ENCODE measurements around the gene FNIP2.

FNIP2 gene

DNA sequence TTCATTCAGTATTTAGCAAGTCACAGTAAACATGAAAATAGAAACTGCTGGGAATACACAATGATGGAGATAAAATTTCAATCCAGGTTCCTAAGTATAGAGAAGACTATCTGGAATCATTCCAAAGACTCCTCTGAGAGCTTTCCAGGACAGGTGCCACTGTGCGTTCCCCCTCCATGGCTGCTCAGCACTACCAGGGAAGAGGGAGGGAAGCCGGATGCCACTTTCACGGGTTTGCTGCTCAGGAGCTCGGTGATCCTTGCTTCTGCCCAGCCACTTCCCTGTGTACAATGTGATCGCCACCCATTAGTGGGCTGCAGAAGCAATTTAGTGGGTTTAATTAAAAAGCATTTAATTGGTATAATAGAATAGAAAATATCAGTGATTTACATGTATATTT lies 94.5 kb downstream of the FNIP2 start:
- Histone ChIP-seq H3K9me3 (ENCODE audit: control insufficient read depth, low read length) (no peaks in the 10 kb centered on the region), H3K27ac (ENCODE audit: insufficient read depth, low read depth, low read length, poor library complexity, severe bottlenecking) (no peak overlapping the region), H3K4me3 (ENCODE audit: insufficient read depth, low read depth, low read length) (no peak overlapping the region), H3K27me3 (ENCODE audit: control insufficient read depth, insufficient read depth, low read length, poor library complexity, severe bottlenecking) (no peaks in the 10 kb centered on the region), H3K4me1 (ENCODE audit: control insufficient read depth, insufficient read depth, low read length) (no peaks in the 10 kb centered on the region), H3K36me3 (ENCODE audit: control insufficient read depth, insufficient read depth, low read length) (peaks cover 3% of the 10 kb centered on the region)
- 94 to 96% methylated on average over 5 of the region's 5 CpGs for WGBS, 2 experiments

DNA sequence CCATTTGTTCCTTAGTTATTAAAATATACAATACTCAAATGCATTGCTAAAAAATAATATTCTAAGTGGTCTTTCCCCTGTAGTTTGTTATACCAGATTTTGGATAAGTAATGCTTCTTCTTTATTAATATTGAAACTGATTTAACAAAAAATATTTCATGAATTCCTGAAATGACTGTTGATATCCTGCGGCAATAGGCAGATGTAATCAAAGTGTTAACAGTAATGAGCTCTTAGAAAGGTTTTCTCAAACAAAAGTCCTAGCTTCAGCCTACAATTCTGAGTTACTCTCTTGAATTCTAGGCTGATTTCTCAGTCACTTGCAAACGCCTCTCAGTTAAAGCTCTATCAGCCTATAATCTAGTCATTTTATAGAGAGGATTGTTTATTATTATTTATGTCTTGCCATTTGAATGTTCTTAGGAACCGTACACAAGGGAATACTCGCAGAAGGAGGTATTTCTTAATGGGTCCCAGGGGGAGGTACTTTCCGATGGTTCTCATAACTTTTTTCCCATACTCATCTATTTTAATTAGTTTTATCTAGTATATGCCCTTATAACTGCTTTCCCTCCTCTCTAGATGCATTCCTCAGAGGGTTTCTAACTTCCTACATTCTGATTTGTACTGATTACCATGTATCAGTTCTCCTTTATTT lies 96.8 kb downstream of the FNIP2 start:
- H3K36me3 ChIP-seq (ENCODE audit: control insufficient read depth, insufficient read depth, low read length) = peaks cover 3% of the 10 kb centered on the region

GRCh38 chr4:158869001-158869400 lies 100.2 kb downstream of the FNIP2 start:
- H3K36me3 ChIP-seq (ENCODE audit: control insufficient read depth, insufficient read depth, low read length) = no peaks in the 10 kb centered on the region
- no peak overlapping the region for H3K27ac ChIP-seq (ENCODE audit: insufficient read depth, low read depth, low read length, poor library complexity, severe bottlenecking)
- WGBS, 2 experiments = 93 to 95% methylated on average over 15 of the region's 15 CpGs
- H3K4me1 ChIP-seq (ENCODE audit: control insufficient read depth, insufficient read depth, low read length) = peaks cover 19% of the 10 kb centered on the region
- no peak overlapping the region for H3K4me3 ChIP-seq (ENCODE audit: insufficient read depth, low read depth, low read length)
- H3K9me3 ChIP-seq (ENCODE audit: control insufficient read depth, low read length) = no peaks in the 10 kb centered on the region
- no peaks in the 10 kb centered on the region for H3K27me3 ChIP-seq (ENCODE audit: control insufficient read depth, insufficient read depth, low read length, poor library complexity, severe bottlenecking)

More for the DNA sequence above, 96.8 kb downstream of the FNIP2 start:
- peaks cover 13% of the 10 kb centered on the region for H3K4me1 ChIP-seq (ENCODE audit: control insufficient read depth, insufficient read depth, low read length)
- no peak overlapping the region for H3K27ac ChIP-seq (ENCODE audit: insufficient read depth, low read depth, low read length, poor library complexity, severe bottlenecking)
- H3K27me3 ChIP-seq (ENCODE audit: control insufficient read depth, insufficient read depth, low read length, poor library complexity, severe bottlenecking) = no peaks in the 10 kb centered on the region
- no peaks in the 10 kb centered on the region for H3K9me3 ChIP-seq (ENCODE audit: control insufficient read depth, low read length)
- 98 to 100% methylated on average over 1 to 4 of the region's 5 CpGs for WGBS, 2 experiments
- H3K4me3 ChIP-seq (ENCODE audit: insufficient read depth, low read depth, low read length) = no peak overlapping the region

DNA sequence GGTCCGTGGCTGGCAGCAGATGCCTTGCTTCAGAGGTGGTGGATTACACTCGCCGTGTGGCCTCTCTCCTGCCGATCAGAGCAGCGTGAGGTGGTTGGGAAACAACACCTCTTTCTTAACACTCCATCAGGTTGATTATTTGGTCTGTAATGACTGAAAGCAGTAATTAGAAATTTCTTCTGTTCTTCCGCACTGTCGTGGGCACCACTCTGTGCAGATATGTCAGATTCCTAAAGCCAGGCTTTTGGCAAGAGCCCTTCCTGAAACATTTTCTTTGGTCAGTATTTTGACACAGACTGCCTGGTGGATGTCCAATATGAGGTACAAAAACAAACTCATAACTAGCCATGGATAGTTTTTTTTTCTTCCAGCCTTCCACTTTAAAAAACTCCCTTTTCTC lies 100.9 kb downstream of the FNIP2 start:
- Histone ChIP-seq H3K27ac (ENCODE audit: insufficient read depth, low read depth, low read length, poor library complexity, severe bottlenecking) (no peak overlapping the region), H3K9me3 (ENCODE audit: control insufficient read depth, low read length) (no peaks in the 10 kb centered on the region), H3K4me3 (ENCODE audit: insufficient read depth, low read depth, low read length) (no peak overlapping the region), H3K4me1 (ENCODE audit: control insufficient read depth, insufficient read depth, low read length) (peaks cover 19% of the 10 kb centered on the region), H3K36me3 (ENCODE audit: control insufficient read depth, insufficient read depth, low read length) (no peaks in the 10 kb centered on the region), H3K27me3 (ENCODE audit: control insufficient read depth, insufficient read depth, low read length, poor library complexity, severe bottlenecking) (no peaks in the 10 kb centered on the region)
- WGBS, 2 experiments = 85 to 88% methylated on average over 7 of the region's 7 CpGs

GRCh38 chr4:158870282-158870625 lies 101.4 kb downstream of the FNIP2 start:
- WGBS, 2 experiments = 92 to 94% methylated on average over 4 of the region's 4 CpGs
- H3K9me3 ChIP-seq (ENCODE audit: control insufficient read depth, low read length) = no peaks in the 10 kb centered on the region
- no peaks in the 10 kb centered on the region for H3K27me3 ChIP-seq (ENCODE audit: control insufficient read depth, insufficient read depth, low read length, poor library complexity, severe bottlenecking)
- H3K27ac ChIP-seq (ENCODE audit: insufficient read depth, low read depth, low read length, poor library complexity, severe bottlenecking) = peak overlapping the region; percentile 26
- peaks cover 19% of the 10 kb centered on the region for H3K4me1 ChIP-seq (ENCODE audit: control insufficient read depth, insufficient read depth, low read length)
- no peak overlapping the region for H3K4me3 ChIP-seq (ENCODE audit: insufficient read depth, low read depth, low read length)
- no peaks in the 10 kb centered on the region for H3K36me3 ChIP-seq (ENCODE audit: control insufficient read depth, insufficient read depth, low read length)

GRCh38 chr4:158870626-158871334 lies 102.0 kb downstream of the FNIP2 start:
- Histone ChIP-seq H3K36me3 (ENCODE audit: control insufficient read depth, insufficient read depth, low read length) (no peaks in the 10 kb centered on the region), H3K27me3 (ENCODE audit: control insufficient read depth, insufficient read depth, low read length, poor library complexity, severe bottlenecking) (no peaks in the 10 kb centered on the region), H3K9me3 (ENCODE audit: control insufficient read depth, low read length) (no peaks in the 10 kb centered on the region), H3K4me3 (ENCODE audit: insufficient read depth, low read depth, low read length) (no peak overlapping the region), H3K27ac (ENCODE audit: insufficient read depth, low read depth, low read length, poor library complexity, severe bottlenecking) (no peak overlapping the region), H3K4me1 (ENCODE audit: control insufficient read depth, insufficient read depth, low read length) (peaks cover 19% of the 10 kb centered on the region)
- 58 to 62% methylated on average over 8 of the region's 8 CpGs for WGBS, 2 experiments

GRCh38 chr4:158871335-158871724 lies 102.5 kb downstream of the FNIP2 start:
- Histone ChIP-seq H3K36me3 (ENCODE audit: control insufficient read depth, insufficient read depth, low read length) (no peaks in the 10 kb centered on the region), H3K4me1 (ENCODE audit: control insufficient read depth, insufficient read depth, low read length) (peaks cover 19% of the 10 kb centered on the region), H3K4me3 (ENCODE audit: insufficient read depth, low read depth, low read length) (no peak overlapping the region), H3K27ac (ENCODE audit: insufficient read depth, low read depth, low read length, poor library complexity, severe bottlenecking) (no peak overlapping the region), H3K27me3 (ENCODE audit: control insufficient read depth, insufficient read depth, low read length, poor library complexity, severe bottlenecking) (no peaks in the 10 kb centered on the region), H3K9me3 (ENCODE audit: control insufficient read depth, low read length) (no peaks in the 10 kb centered on the region)
- WGBS, 2 experiments = 92 to 93% methylated on average over 3 of the region's 3 CpGs

DNA sequence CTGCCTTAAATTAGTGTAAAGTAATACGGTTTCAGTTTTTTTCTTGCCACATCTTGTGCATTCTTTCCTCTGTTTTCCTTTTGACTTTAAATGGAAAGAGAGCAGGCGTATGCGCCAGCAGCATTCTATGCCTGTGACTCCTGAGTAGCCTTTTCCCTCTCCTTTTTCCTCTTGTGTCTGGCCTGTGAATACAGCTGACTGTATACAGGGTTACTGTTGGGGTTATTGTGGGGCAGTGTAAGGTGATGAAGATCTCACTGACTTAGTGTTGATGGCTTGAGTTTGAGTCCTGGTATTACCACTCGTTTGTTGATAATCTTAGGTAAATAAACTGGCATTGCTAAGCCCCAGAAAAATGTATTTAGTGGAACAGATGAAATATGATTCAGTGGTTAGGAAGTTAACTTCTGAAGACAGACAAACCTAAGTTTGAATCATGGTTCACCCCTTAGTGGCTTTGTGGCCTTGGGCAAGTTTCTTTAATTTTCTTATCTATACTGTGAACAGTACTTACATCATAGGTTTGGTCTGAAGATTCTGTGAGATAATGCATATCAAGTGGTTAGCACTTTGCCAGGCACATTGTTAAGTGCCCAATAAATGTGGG lies 105.1 kb downstream of the FNIP2 start:
- Histone ChIP-seq H3K4me1 (ENCODE audit: control insufficient read depth, insufficient read depth, low read length) (peaks cover 19% of the 10 kb centered on the region), H3K9me3 (ENCODE audit: control insufficient read depth, low read length) (no peaks in the 10 kb centered on the region), H3K36me3 (ENCODE audit: control insufficient read depth, insufficient read depth, low read length) (no peaks in the 10 kb centered on the region), H3K4me3 (ENCODE audit: insufficient read depth, low read depth, low read length) (no peak overlapping the region), H3K27ac (ENCODE audit: insufficient read depth, low read depth, low read length, poor library complexity, severe bottlenecking) (no peak overlapping the region), H3K27me3 (ENCODE audit: control insufficient read depth, insufficient read depth, low read length, poor library complexity, severe bottlenecking) (no peaks in the 10 kb centered on the region)
- 94 to 95% methylated on average over 4 of the region's 4 CpGs for WGBS, 2 experiments

DNA sequence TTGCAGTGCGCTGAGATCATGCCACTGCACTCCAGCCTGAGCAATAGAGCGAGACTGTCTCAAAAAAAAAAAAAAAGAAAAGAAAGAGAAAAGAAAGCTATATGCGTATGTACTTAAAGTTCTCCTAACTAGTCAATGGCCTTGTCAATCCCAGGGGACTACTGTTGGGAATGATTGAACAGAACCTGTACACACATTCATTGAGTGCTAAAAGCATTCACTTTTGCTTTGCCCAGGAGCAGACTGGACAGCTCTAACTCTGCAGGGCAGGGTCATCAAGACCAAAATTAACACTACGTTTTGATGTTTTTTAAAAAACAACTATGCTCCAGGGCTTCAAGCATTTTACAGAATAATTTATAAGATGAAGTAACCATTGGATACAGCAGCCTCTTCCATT lies 106.2 kb downstream of the FNIP2 start:
- no peaks in the 10 kb centered on the region for H3K9me3 ChIP-seq (ENCODE audit: control insufficient read depth, low read length)
- 92 to 93% methylated on average over 3 to 4 of the region's 4 CpGs for WGBS, 2 experiments
- H3K4me1 ChIP-seq (ENCODE audit: control insufficient read depth, insufficient read depth, low read length) = peaks cover 12% of the 10 kb centered on the region
- no peaks in the 10 kb centered on the region for H3K36me3 ChIP-seq (ENCODE audit: control insufficient read depth, insufficient read depth, low read length)
- H3K27me3 ChIP-seq (ENCODE audit: control insufficient read depth, insufficient read depth, low read length, poor library complexity, severe bottlenecking) = no peaks in the 10 kb centered on the region
- H3K4me3 ChIP-seq (ENCODE audit: insufficient read depth, low read depth, low read length) = no peak overlapping the region
- H3K27ac ChIP-seq (ENCODE audit: insufficient read depth, low read depth, low read length, poor library complexity, severe bottlenecking) = no peak overlapping the region

DNA sequence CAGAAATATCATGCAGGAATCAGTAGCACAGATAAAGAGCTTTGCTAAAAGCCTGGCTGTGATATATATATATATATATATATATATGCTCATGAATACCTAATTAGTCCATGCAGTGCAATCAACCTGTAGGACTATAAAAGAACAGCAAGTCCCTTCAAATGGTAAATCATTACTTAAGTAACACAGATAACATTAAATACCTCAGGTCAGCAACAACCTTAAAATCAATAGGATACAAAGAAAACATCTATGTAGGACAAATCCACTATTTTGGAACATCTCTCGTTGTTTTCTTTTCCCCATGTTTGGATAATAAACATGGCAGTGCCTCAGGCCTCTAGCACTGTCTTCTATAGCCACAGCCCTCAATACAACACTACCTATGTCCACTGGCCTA lies 106.6 kb downstream of the FNIP2 start:
- 92 to 96% methylated on average over 1 of the region's 1 CpG for WGBS, 2 experiments
- no peaks in the 10 kb centered on the region for H3K27me3 ChIP-seq (ENCODE audit: control insufficient read depth, insufficient read depth, low read length, poor library complexity, severe bottlenecking)
- no peaks in the 10 kb centered on the region for H3K9me3 ChIP-seq (ENCODE audit: control insufficient read depth, low read length)
- H3K4me1 ChIP-seq (ENCODE audit: control insufficient read depth, insufficient read depth, low read length) = peaks cover 7% of the 10 kb centered on the region
- H3K27ac ChIP-seq (ENCODE audit: insufficient read depth, low read depth, low read length, poor library complexity, severe bottlenecking) = no peak overlapping the region
- no peaks in the 10 kb centered on the region for H3K36me3 ChIP-seq (ENCODE audit: control insufficient read depth, insufficient read depth, low read length)
- no peak overlapping the region for H3K4me3 ChIP-seq (ENCODE audit: insufficient read depth, low read depth, low read length)

All from ectodermal cell (in vitro differentiated cells).